Retinal pigment epithelial cell (primary cell): ENCODE measurements around the gene RUNX3.
"Not testable (repeated sequence)": the region's sequence is repeated elsewhere in the genome, so short reads cannot be mapped to it uniquely, and the experiment has no call there.

ENCODE experiments used
- DNase-seq: peaks from one replicate; pipeline ENCODE4 v3.0.0-alpha.2; 2010; ENCODE audit warnings: low read depth
- H3K4me3 ChIP-seq: 2 replicates; pipeline ENCODE4 v1.5.1; 2011; ENCODE audit warnings: mild to moderate bottlenecking, low read length, control low read depth, moderate library complexity
- CTCF ChIP-seq: conservative IDR thresholded peaks from 2 replicates; pipeline ENCODE4 v1.5.1; 2011; ENCODE audit warnings: low read depth, low read length, control low read depth, inconsistent platforms

RUNX3 gene

GRCh38 chr1:24910210-24910609, 19.9 kb downstream of the RUNX3 start:
- DNase-seq = no peak
- TF ChIP-seq CTCF = no peak
- H3K4me3 ChIP-seq = no peak overlapping the region

GRCh38 chr1:24909388-24909898, 20.6 kb downstream of the RUNX3 start:
- peak; percentile 81 for TF ChIP-seq CTCF
- DNase-seq = peak; percentile 40
- no peak overlapping the region for H3K4me3 ChIP-seq

GRCh38 chr1:24908591-24909259, 21.4 kb downstream of the RUNX3 start:
- H3K4me3 ChIP-seq = no peak overlapping the region
- DNase-seq = no peak
- no peak for TF ChIP-seq CTCF

GRCh38 chr1:24907587-24908294, 22.3 kb downstream of the RUNX3 start:
- DNase-seq, H3K4me3 ChIP-seq: not testable (repeated sequence)

- no peak for TF ChIP-seq CTCF
- no peak for DNase-seq
- no peak overlapping the region for H3K4me3 ChIP-seq
These were observed 23.2 kb downstream of the RUNX3 start for GRCh38 chr1:24906760-24907490.

GRCh38 chr1:24905979-24906720, 23.9 kb downstream of the RUNX3 start:
- no peak overlapping the region for H3K4me3 ChIP-seq
- DNase-seq = no peak
- TF ChIP-seq CTCF = no peak
